ENCODE measurements around the gene CPD. TPM values are rescaled to one million over a fixed set of nuclear protein-coding genes. Genes with fewer than 3 reads are reported as not detected.

Gene CPD
- total and polyA plus RNA-seq, 4 donors: 19.1 to 139 (median 58.8) TPM

GRCh38 chr17:30343796-30344195 lies 34.9 kb upstream of the CPD start:
- Histone ChIP-seq H3K4me1 (ENCODE audit: control insufficient read depth in 4 of 4, insufficient read depth in 4 of 4, low read length in 3 of 4) (peaks cover 17 to 20% (median 17%) of the 10 kb centered on the region in 4 donors), H3K36me3 (ENCODE audit: control insufficient read depth in 4 of 4, insufficient read depth in 3 of 4, low read depth in 1 of 4, low read length in 3 of 4) (no peaks in the 10 kb centered on the region), H3K9me3 (ENCODE audit: control insufficient read depth in 4 of 4, low read length in 3 of 4) (no peaks in the 10 kb centered on the region), H3K27me3 (ENCODE audit: control insufficient read depth in 4 of 4, insufficient read depth in 4 of 4, low read length in 3 of 4) (no peaks in the 10 kb centered on the region), H3K9ac (ENCODE audit: low read depth in 1 of 2, low read length in 2 of 2) (peak overlapping the region in 1 of 2 donors; percentile 51), H3K4me3 (ENCODE audit: low read depth in 1 of 3, low read length in 3 of 3) (no peak overlapping the region), H3K27ac (ENCODE audit: low read depth in 1 of 2, low read length in 2 of 2) (peak overlapping the region; percentile 60 to 80)
- TF ChIP-seq MAX (IDR thresholded peaks at IDR 0.05) (no peak), CTCF (IDR thresholded peaks at IDR 0.05; ENCODE audit: low read depth, low read length, missing input control) (no peak)
- 73% methylated on average over 4 of the region's 4 CpGs for WGBS
- no peak for DNase-seq (ENCODE audit: low spot score)

GRCh38 chr17:30344283-30345088 lies 34.2 kb upstream of the CPD start:
- peak; percentile 93 to 98 for TF ChIP-seq RXRA (IDR thresholded peaks at IDR 0.05)
- TF ChIP-seq HNF4G (IDR thresholded peaks at IDR 0.05): no peak
- TF ChIP-seq GABPA (IDR thresholded peaks at IDR 0.05 in 1 of 2, conservative IDR thresholded peaks at IDR 0.05 in 1 of 2): peak in 1 of 2 donors; percentile 11
- peak; percentile 9 to 71 for TF ChIP-seq EGR1 (IDR thresholded peaks at IDR 0.05; ENCODE audit: low read depth in 2 of 2)
- TF ChIP-seq FOXA2 (IDR thresholded peaks at IDR 0.05): peak; percentile 71
- peak; percentile 82 for TF ChIP-seq FOXA1 (IDR thresholded peaks at IDR 0.05)
- peak; percentile 99 for TF ChIP-seq SP1 (IDR thresholded peaks at IDR 0.05)
- peak; percentile 46 for TF ChIP-seq NR2F2 (IDR thresholded peaks at IDR 0.05)
- no peak for TF ChIP-seq REST (IDR thresholded peaks at IDR 0.05)
- peak; percentile 49 to 85 for TF ChIP-seq JUND (IDR thresholded peaks at IDR 0.05)
- peak; percentile 66 for TF ChIP-seq YY1 (IDR thresholded peaks at IDR 0.05)
- no peak for TF ChIP-seq CTCF (IDR thresholded peaks at IDR 0.05; ENCODE audit: low read depth, low read length, missing input control)
- peak; percentile 66 for TF ChIP-seq ZBTB33 (IDR thresholded peaks at IDR 0.05)
- peak; percentile 60 for TF ChIP-seq MAX (IDR thresholded peaks at IDR 0.05)
- peak; percentile 84 for TF ChIP-seq TAF1 (conservative IDR thresholded peaks at IDR 0.05)
- TF ChIP-seq ATF3 (IDR thresholded peaks at IDR 0.05): no peak
- peak in 1 of 2 donors; percentile 62 for TF ChIP-seq RAD21 (IDR thresholded peaks at IDR 0.05)
- peak; percentile 84 to 86 for TF ChIP-seq HNF4A (conservative IDR thresholded peaks at IDR 0.05)
- DNase-seq (ENCODE audit: low spot score): peak; percentile 62
- Histone ChIP-seq H3K27me3 (ENCODE audit: control insufficient read depth in 4 of 4, insufficient read depth in 4 of 4, low read length in 3 of 4) (no peaks in the 10 kb centered on the region), H3K4me1 (ENCODE audit: control insufficient read depth in 4 of 4, insufficient read depth in 4 of 4, low read length in 3 of 4) (peaks cover 17 to 20% (median 17%) of the 10 kb centered on the region in 4 donors), H3K4me3 (ENCODE audit: low read depth in 1 of 3, low read length in 3 of 3) (peak overlapping the region in 1 of 3 donors; percentile 3), H3K27ac (ENCODE audit: low read depth in 1 of 2, low read length in 2 of 2) (peak overlapping the region; percentile 60 to 80), H3K9me3 (ENCODE audit: control insufficient read depth in 4 of 4, low read length in 3 of 4) (no peaks in the 10 kb centered on the region), H3K36me3 (ENCODE audit: control insufficient read depth in 4 of 4, insufficient read depth in 3 of 4, low read depth in 1 of 4, low read length in 3 of 4) (no peaks in the 10 kb centered on the region), H3K9ac (ENCODE audit: low read depth in 1 of 2, low read length in 2 of 2) (peak overlapping the region in 1 of 2 donors; percentile 51)
- WGBS: 15% methylated on average over 9 of the region's 9 CpGs
